ENCODE results near the gene TMEM253.

GRCh38 chr14:21112255-21112654 is 11.4 kb downstream of the TMEM253 start:
- TF ChIP-seq CTCF (conservative IDR thresholded peaks at IDR 0.05; ENCODE audit: low read depth, low read length) (no peak), EZH2 (IDR thresholded peaks at IDR 0.05; ENCODE audit: borderline replicate concordance, low read depth, low read length, poor library complexity, severe bottlenecking) (no peak)

All from A673 (cell line).